Brain microvascular endothelial cell (primary cell): Measurements from ENCODE around the gene CEACAM3.
"Not testable (repeated sequence)": the region's sequence is repeated elsewhere in the genome, so short reads cannot be mapped to it uniquely, and the experiment has no call there.

Experiments used
- DNase-seq: peaks from one replicate; pipeline ENCODE4 v3.0.0-alpha.2; 2020
- H3K27ac ChIP-seq: fragments of 250-450 bp; sonication (Bioruptor Pico); 2 replicates; pipeline ENCODE4 v1.5.1; 2020; ENCODE audit warnings: mild to moderate bottlenecking, moderate library complexity
- H3K27me3 ChIP-seq: fragments of 250-450 bp; sonication (Bioruptor Pico); replicated peaks from 2 replicates; pipeline ENCODE4 v1.5.1; 2020; ENCODE audit warnings: mild to moderate bottlenecking
- H3K36me3 ChIP-seq: fragments of 250-450 bp; sonication (Bioruptor Pico); replicated peaks from 2 replicates; pipeline ENCODE4 v1.5.1; 2020; ENCODE audit warnings: mild to moderate bottlenecking
- H3K4me3 ChIP-seq: 2 replicates; pipeline ENCODE4 v1.5.1; 2011; ENCODE audit warnings: low read depth, mild to moderate bottlenecking, control low read depth, low read length, moderate library complexity
- in situ Hi-C: cut with HindIII; loops from 2 replicates; pipeline ENCODE4 v1.10.0; 2017; ENCODE audit warnings: low sequenced_read_pairs, low pct_ligation_motif_present
- TF ChIP-seq, protein P1 (sequence below): IDR thresholded peaks from 2 replicates; pipeline ENCODE4 v1.5.1; 2011; ENCODE audit warnings: low read depth, mild to moderate bottlenecking, moderate library complexity, low read length, control low read depth, inconsistent platforms; ENCODE audit errors: missing control alignments

Gene CEACAM3

DNA sequence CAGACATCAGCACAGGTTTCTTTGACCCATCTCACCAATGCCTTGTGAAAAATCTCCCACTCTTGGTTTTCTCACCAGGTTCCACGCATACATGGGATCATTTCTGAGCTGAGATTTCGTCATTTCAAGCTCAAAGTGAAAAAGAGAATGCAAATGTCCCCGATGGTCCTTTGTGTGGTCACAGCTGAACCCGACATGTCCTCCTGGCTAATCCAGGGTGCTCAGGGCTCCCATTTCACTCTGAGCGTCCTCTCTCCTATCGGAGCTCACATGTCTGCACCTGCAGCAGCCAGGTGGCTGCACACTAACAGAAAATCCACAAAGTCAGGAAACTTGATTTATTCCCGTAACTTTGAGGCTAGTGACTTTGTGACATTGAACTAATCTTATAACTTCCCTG lies 9.3 kb upstream of the CEACAM3 start:
- no peak overlapping the region for H3K27ac ChIP-seq

DNA sequence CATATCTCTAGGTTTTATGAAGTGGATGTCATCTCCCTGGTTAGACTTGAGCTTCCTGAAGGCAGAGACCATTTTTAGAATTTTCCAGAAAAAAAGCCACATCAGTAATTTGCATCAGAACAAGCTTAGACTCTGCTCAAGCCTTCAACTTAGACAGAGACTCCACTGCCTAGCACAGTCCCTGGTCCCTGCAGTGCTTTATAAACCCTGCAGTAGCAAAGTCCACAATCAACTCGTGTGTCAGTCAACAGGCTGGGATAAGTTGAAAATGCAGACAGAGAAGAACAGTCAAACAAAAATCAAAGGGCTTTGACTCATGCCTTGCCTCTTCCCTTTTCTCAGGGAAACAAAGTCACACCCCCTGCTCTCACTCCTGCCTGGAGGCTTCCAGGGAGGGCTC lies 7.9 kb upstream of the CEACAM3 start:
- DNase-seq, in situ Hi-C loops, H3K4me3 ChIP-seq, H3K27ac ChIP-seq, H3K27me3 ChIP-seq, H3K36me3 ChIP-seq: not testable (repeated sequence)

More for the DNA sequence above, 9.3 kb upstream of the CEACAM3 start:
- H3K36me3 ChIP-seq: no peaks in the 10 kb centered on the region
- no peak overlapping the region for H3K4me3 ChIP-seq
- no peaks in the 10 kb centered on the region for H3K27me3 ChIP-seq
- TF ChIP-seq, protein P1, sequence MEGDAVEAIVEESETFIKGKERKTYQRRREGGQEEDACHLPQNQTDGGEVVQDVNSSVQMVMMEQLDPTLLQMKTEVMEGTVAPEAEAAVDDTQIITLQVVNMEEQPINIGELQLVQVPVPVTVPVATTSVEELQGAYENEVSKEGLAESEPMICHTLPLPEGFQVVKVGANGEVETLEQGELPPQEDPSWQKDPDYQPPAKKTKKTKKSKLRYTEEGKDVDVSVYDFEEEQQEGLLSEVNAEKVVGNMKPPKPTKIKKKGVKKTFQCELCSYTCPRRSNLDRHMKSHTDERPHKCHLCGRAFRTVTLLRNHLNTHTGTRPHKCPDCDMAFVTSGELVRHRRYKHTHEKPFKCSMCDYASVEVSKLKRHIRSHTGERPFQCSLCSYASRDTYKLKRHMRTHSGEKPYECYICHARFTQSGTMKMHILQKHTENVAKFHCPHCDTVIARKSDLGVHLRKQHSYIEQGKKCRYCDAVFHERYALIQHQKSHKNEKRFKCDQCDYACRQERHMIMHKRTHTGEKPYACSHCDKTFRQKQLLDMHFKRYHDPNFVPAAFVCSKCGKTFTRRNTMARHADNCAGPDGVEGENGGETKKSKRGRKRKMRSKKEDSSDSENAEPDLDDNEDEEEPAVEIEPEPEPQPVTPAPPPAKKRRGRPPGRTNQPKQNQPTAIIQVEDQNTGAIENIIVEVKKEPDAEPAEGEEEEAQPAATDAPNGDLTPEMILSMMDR: no peak
- no peak for DNase-seq
- in situ Hi-C loops: no loop called here

DNA sequence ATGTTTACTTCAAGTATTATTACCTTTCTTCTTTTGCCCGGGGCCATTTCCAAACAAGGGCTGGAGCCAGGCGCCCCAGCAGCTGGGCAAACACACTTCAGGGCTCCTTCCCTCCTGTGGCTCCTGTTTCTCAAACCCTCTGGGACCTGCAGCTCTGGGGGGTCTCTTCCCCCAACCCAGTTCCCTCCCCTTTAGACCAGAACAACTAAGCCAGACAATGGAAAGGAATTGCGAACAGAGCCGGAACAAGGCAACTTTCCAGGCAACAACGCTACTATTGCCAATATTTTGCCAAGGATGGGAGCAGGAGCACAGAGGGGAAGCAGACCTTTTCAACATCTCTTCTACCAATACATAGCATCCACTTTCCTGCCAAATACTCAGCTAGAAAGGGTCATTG lies 7.3 kb upstream of the CEACAM3 start:
- H3K4me3 ChIP-seq, H3K27ac ChIP-seq, in situ Hi-C loops, H3K27me3 ChIP-seq, DNase-seq, H3K36me3 ChIP-seq: not testable (repeated sequence)

DNA sequence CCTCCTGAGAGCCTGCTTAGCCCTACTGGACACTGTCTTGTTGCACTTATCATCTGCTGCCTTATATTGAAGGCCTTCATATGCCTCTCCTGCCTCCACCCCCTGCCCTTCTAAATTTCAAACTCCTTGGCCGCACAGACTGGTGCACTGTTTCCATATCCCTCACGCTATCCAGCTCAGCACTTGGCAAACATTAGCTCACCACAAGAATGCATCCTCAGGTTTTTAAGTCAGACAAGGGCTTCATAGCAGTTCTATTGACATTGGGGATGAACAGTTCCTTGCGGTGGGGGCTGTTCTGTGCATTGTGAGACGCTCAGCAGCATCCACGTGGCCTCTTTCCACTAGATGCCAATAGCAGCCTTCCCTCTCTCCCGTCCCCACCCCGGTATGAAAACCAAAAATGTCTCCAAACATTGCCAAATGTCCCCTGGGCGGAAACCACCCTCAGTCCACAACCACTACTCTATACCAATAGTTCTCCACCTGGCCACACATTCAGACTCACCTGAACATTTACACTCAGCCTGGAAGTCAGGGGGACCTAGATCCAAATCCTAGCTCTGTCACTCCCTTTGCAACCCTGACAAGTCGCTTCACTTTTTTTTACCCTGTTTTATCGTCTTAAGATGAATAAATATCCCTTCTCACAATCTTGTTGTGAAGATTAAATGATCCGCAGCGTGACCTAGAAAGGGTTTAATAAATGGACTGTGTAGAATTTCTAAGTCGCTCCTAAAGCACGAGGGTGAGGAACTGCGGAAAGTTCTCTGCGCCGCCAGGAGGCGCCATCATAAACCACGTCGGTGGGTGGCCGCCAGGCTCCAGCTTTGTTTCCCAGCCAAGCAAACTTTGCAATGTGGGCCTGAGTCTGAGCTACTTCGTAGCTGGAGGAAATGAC lies 3.6 kb upstream of the CEACAM3 start:
- Histone ChIP-seq H3K36me3 (no peaks in the 10 kb centered on the region), H3K27me3 (no peaks in the 10 kb centered on the region), H3K27ac (no peak overlapping the region), H3K4me3 (no peak overlapping the region)
- peak; percentile 15 for DNase-seq
- TF ChIP-seq, protein P1: peak; percentile 78
- in situ Hi-C loops: no loop called here

DNA sequence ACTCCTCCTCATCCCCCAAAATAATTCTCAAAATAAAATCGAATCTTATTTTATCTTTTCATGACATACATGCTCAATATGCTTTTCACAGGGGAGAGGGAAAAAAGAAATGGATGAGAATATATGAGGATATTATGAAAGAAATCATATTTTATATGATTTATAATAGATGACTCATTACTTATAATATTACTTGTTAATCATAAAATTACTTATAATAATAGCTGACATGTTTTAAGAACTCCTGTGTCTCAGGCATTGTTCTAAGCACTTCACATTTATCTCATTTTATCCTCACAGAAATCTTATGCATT lies 3.0 kb upstream of the CEACAM3 start:
- no peaks in the 10 kb centered on the region for H3K27me3 ChIP-seq
- TF ChIP-seq, protein P1: no peak
- no peak for DNase-seq
- no peak overlapping the region for H3K27ac ChIP-seq
- H3K4me3 ChIP-seq: no peak overlapping the region
- in situ Hi-C loops: no loop called here
- H3K36me3 ChIP-seq: no peaks in the 10 kb centered on the region

DNA sequence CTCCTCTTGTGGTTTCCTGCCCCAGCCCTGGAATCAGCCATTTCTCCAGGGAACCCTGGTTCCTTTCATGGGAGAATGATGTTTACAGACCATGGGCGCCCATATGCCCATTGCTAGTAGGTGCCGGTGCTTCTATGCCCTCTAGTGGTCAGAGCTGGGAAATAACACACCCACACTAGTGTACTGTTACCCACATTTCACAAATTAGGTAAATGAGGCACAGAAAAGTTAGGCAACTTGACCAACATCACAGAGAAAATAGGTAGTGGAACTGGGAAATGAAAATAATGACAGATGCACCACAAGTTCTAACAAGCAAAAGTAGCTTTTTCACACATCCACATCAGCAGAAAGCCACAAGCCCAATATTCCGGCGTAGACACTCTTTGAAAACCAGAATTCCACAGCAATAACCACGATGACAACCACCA lies 1.3 kb upstream of the CEACAM3 start:
- H3K4me3 ChIP-seq: no peak overlapping the region
- no peaks in the 10 kb centered on the region for H3K36me3 ChIP-seq
- DNase-seq: peak; percentile 51
- H3K27me3 ChIP-seq: no peaks in the 10 kb centered on the region
- TF ChIP-seq, protein P1: peak; percentile 84
- H3K27ac ChIP-seq: no peak overlapping the region
- in situ Hi-C loops: no loop called here

DNA sequence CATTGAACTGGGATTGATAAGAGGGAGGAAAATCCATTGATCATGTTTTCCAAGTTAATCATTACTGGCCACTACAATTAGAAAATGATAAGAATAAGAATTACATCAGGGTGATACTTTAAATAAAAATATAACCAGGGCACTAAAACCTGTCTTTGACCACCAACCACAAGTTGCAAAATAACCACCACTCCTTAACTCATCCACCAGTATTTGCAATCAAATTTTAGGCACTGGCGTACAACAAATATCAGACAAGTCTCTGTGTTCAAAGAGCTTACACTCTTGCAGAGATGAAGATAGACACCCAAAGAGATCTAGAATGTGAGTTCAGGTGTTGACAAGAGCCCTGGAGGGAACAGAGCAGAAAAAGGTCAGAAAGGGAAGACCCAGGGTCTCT lies 514 bp downstream of the CEACAM3 start:
- H3K36me3 ChIP-seq: no peaks in the 10 kb centered on the region
- H3K27ac ChIP-seq: no peak overlapping the region
- TF ChIP-seq, protein P1: no peak
- no peak for DNase-seq
- in situ Hi-C loops: no loop called here
- no peak overlapping the region for H3K4me3 ChIP-seq
- H3K27me3 ChIP-seq: no peaks in the 10 kb centered on the region
